ENCODE data around the gene SERPINA4. TPM values are rescaled to one million over a fixed set of nuclear protein-coding genes. Genes with fewer than 3 reads are reported as not detected.

SERPINA4 gene
- total and polyA plus RNA-seq, 2 of the 13 experiments (the other 11 are each of a cell fraction or from before 2014, with no cell fraction given): 39.1 to 57.8 TPM

- TF ChIP-seq FOXA1 (IDR thresholded peaks at IDR 0.05): no peak
- peak; percentile 12; the same call in 1 of the 2 replicates for TF ChIP-seq FOXA1 (CRISPR knock-in tag; IDR thresholded peaks at IDR 0.05)
- no peak for TF ChIP-seq ZNF709 (CRISPR knock-in tag; IDR thresholded peaks at IDR 0.05)
- peak; percentile 75 for TF ChIP-seq SMAD3 (CRISPR knock-in tag; IDR thresholded peaks at IDR 0.05)
- TF ChIP-seq NCOR1 (IDR thresholded peaks at IDR 0.05; ENCODE audit: borderline replicate concordance, low read length): peak; percentile 31; the same call in 1 of the 2 replicates
- peak; percentile 32; the same call in 1 of the 2 replicates for TF ChIP-seq SOX13 (IDR thresholded peaks at IDR 0.05)
- peak in 1 of 2 experiments; percentile 75; a peak in 1 of 4 replicates for TF ChIP-seq SOX13 (CRISPR knock-in tag; conservative IDR thresholded peaks at IDR 0.05 in 1 of 2, IDR thresholded peaks at IDR 0.05 in 1 of 2)
- TF ChIP-seq ZNF331 (CRISPR knock-in tag; IDR thresholded peaks at IDR 0.05): peak; percentile 38; the same call in 1 of the 2 replicates
- TF ChIP-seq GATAD1 (CRISPR knock-in tag; IDR thresholded peaks at IDR 0.05): no peak
- TF ChIP-seq, protein P1, sequence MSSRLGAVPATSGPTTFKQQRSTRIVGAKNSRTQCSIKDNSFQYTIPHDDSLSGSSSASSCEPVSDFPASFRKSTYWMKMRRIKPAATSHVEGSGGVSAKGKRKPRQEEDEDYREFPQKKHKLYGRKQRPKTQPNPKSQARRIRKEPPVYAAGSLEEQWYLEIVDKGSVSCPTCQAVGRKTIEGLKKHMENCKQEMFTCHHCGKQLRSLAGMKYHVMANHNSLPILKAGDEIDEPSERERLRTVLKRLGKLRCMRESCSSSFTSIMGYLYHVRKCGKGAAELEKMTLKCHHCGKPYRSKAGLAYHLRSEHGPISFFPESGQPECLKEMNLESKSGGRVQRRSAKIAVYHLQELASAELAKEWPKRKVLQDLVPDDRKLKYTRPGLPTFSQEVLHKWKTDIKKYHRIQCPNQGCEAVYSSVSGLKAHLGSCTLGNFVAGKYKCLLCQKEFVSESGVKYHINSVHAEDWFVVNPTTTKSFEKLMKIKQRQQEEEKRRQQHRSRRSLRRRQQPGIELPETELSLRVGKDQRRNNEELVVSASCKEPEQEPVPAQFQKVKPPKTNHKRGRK (CRISPR knock-in tag; IDR thresholded peaks at IDR 0.05): no peak
- TF ChIP-seq TAF1 (CRISPR knock-in tag; IDR thresholded peaks at IDR 0.05): peak; percentile 64
- TF ChIP-seq, protein P2, sequence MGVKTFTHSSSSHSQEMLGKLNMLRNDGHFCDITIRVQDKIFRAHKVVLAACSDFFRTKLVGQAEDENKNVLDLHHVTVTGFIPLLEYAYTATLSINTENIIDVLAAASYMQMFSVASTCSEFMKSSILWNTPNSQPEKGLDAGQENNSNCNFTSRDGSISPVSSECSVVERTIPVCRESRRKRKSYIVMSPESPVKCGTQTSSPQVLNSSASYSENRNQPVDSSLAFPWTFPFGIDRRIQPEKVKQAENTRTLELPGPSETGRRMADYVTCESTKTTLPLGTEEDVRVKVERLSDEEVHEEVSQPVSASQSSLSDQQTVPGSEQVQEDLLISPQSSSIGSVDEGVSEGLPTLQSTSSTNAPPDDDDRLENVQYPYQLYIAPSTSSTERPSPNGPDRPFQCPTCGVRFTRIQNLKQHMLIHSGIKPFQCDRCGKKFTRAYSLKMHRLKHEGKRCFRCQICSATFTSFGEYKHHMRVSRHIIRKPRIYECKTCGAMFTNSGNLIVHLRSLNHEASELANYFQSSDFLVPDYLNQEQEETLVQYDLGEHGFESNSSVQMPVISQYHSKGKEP (CRISPR knock-in tag; IDR thresholded peaks at IDR 0.05): peak; percentile 95; the same call in 1 of the 2 replicates
- 0 out of 2 replicates have a peak, but pooled peaks have one; percentile 16 for TF ChIP-seq CBX5 (CRISPR knock-in tag; IDR thresholded peaks at IDR 0.05; ENCODE audit: borderline replicate concordance)
- TF ChIP-seq MTA3 (CRISPR knock-in tag; IDR thresholded peaks at IDR 0.05): no peak
- 0 out of 2 replicates have a peak, but pooled peaks have one; percentile 43 for TF ChIP-seq ZNF468 (CRISPR knock-in tag; IDR thresholded peaks at IDR 0.05)
- 0 out of 2 replicates have a peak, but pooled peaks have one; percentile 25 for TF ChIP-seq ELF3 (CRISPR knock-in tag; IDR thresholded peaks at IDR 0.05)
- no peak for TF ChIP-seq ZNF383 (CRISPR knock-in tag; IDR thresholded peaks at IDR 0.05; ENCODE audit: borderline replicate concordance)
- 0 out of 2 replicates have a peak, but pooled peaks have one; percentile 59 for TF ChIP-seq ZNF280D (CRISPR knock-in tag; IDR thresholded peaks at IDR 0.05)
- TF ChIP-seq, protein P3, sequence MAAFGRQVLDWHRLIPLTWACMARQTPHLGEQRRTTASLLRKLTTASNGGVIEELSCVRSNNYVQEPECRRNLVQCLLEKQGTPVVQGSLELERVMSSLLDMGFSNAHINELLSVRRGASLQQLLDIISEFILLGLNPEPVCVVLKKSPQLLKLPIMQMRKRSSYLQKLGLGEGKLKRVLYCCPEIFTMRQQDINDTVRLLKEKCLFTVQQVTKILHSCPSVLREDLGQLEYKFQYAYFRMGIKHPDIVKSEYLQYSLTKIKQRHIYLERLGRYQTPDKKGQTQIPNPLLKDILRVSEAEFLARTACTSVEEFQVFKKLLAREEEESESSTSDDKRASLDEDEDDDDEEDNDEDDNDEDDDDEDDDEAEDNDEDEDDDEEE (CRISPR knock-in tag; IDR thresholded peaks at IDR 0.05): no peak
- TF ChIP-seq ZBTB2 (CRISPR knock-in tag; IDR thresholded peaks at IDR 0.05; ENCODE audit: low read depth): no peak
- TF ChIP-seq SAFB2 (CRISPR knock-in tag; IDR thresholded peaks at IDR 0.05; ENCODE audit: borderline replicate concordance, low read depth): no peak
- 0 out of 2 replicates have a peak, but pooled peaks have one; percentile 32 for TF ChIP-seq SNAPC2 (CRISPR knock-in tag; IDR thresholded peaks at IDR 0.05)
- TF ChIP-seq JARID2 (CRISPR knock-in tag; IDR thresholded peaks at IDR 0.05; ENCODE audit: insufficient replicate concordance): no peak
These were observed 50.9 kb downstream of the SERPINA4 start, which contains the start of gene SERPINA3 (continued) for GRCh38 chr14:94612174-94612573.

Measured in HepG2 (cell line).